Adrenal gland (tissue), 19 donors: Measurements from ENCODE around the gene UBE2QL1. TPM values are rescaled to one million over a fixed set of nuclear protein-coding genes. Genes with fewer than 3 reads are reported as not detected.
A peak's percentile ranks its signal among the peaks of the same experiment; 100 is the strongest.

Source experiments
- DNase-seq, 7 donors: peaks; one replicate each; pipeline ENCODE4 v3.0.0-alpha.2; 2019 to 2020
- H3K27ac ChIP-seq, 5 donors: fragments of 200-600 bp; sonication (generic) in 4 of 5; 1 replicate in 3 of 5; 2 replicates in 2 of 5; pipeline versions ENCODE4 v1.5.1 to v1.8.0; 2016 to 2020; ENCODE audit warnings: mild to moderate bottlenecking in 1 of 5
- H3K27me3 ChIP-seq: fragments of 200-600 bp; 2 replicates; pipeline ENCODE4 v1.8.0; 2021
- H3K36me3 ChIP-seq, 2 donors: fragments of 200-600 bp; replicated peaks in 1 of 2; 1 replicate in 1 of 2; 2 replicates in 1 of 2; pipeline versions ENCODE4 v1.5.1 to v1.8.0; 2018 to 2022
- H3K4me1 ChIP-seq, 2 donors: fragments of 200-600 bp; replicated peaks in 1 of 2; 1 replicate in 1 of 2; 2 replicates in 1 of 2; pipeline versions ENCODE4 v1.5.1 to v1.8.0; 2018 to 2021
- H3K4me3 ChIP-seq, 4 donors: fragments of 200-600 bp; sonication (generic) in 3 of 4; one replicate each; pipeline ENCODE4 v1.5.1; 2016 to 2018
- H3K9me3 ChIP-seq, 3 donors: fragments of 200-600 bp; sonication (generic) in 1 of 3; replicated peaks in 1 of 3; 1 replicate in 2 of 3; 2 replicates in 1 of 3; pipeline versions ENCODE4 v1.5.1 to v1.8.0; 2016 to 2021
- CTCF ChIP-seq, 6 experiments: fragments of 450-650 bp in 4 of 6; fragments of 200-600 bp in 2 of 6; sonication (generic) in 1 of 6; IDR thresholded peaks; 1 replicate in 5 of 6; 2 replicates in 1 of 6; pipeline versions ENCODE4 v1.5.1 to v1.8.0; 2016 to 2021; ENCODE audit warnings: antibody characterized with exemption in 6 of 6, mild to moderate bottlenecking in 2 of 6, moderate library complexity in 1 of 6
- POLR2A ChIP-seq, 2 donors: fragments of 450-650 bp; IDR thresholded peaks; one replicate each; pipeline ENCODE4 v1.6.1; 2017; ENCODE audit warnings: antibody characterized with exemption in 2 of 2, mild to moderate bottlenecking in 2 of 2, moderate library complexity in 1 of 2
- WGBS, 4 donors: extraction: QIAGEN DNeasy Blood & Tissue Kit in 2 of 4; methylation state at CpG; one replicate each; pipeline versions ENCODE4 v1.1.5 to v1.1.7; 2013 to 2017; 5-methylcytosine and 5-hydroxymethylcytosine counted together
- intact Hi-C, 2 donors: fragments of 100-400 bp; cut with DNase I; formaldehyde crosslinking; loops; one replicate each; pipeline versions ENCODE4 v1.14.1 to v1.15.0; 2022 to 2023
- long read RNA-seq, 10 donors: library from polyadenylated mRNA in 3 of 10; unstranded in 2 of 10; stranded (forward) in 1 of 10; transcript quantifications; one replicate each; pipeline ENCODE4 v2.0.0 and lab custom pipeline, GENCODE V29; 2021 to 2026
- polyA plus RNA-seq, 3 donors: library from polyadenylated mRNA; stranded (reverse); fragments of 200-250 nt in 2 of 3; fragments of 350-450 nt in 1 of 3; fragmentation: Illumina TruSeq in 1 of 3; extraction: RNeasy Lipid Tissue Mini Kit (QIAGEN cat#74804) in 1 of 3; gene quantifications; one replicate each; pipeline ENCODE4 v1.2.3, GENCODE V29; 2013 to 2014
- total RNA-seq, 9 donors: library from RNA; depleted of rRNA in 4 of 9; stranded (reverse); fragments of >200 nt in 4 of 9; fragments of 120-200 nt in 1 of 9; fragmentation: NEBNext Ultra II Directional in 1 of 9; extraction: Animal tissue kit (Norgen Biotek cat#: 25700) in 1 of 9; gene quantifications; one replicate each; pipeline versions ENCODE4 v1.1.0 to v1.2.4, GENCODE V29; 2013 to 2023
- donor health status: healthy with polysubstance abuse.
- donor health status: Bipolar disorder and iron deficiency.
- donor health status: DM: yes; HTN: yes; CAD: no.
- donor health status: DM: no; HTN: no; CAD: no.
- donor health status: DM: no; HTN: no; CAD: no.
- donor health status: DM: yes; HTN: yes; CAD: no.

UBE2QL1 gene
- total RNA-seq (1 to 10 TPM in 6 of 9 donors, under 1 TPM in 3; 0.12 to 3.4 (median 1.7) TPM), polyA plus RNA-seq (1 to 10 TPM in 1 of 3 donors, under 1 TPM in 2; 0.71 to 1.1 (median 0.80) TPM)
- long read RNA-seq, donor 1: 0 reads
- long read RNA-seq, donor 2: 0 reads
- long read RNA-seq, donor 3: 0 reads
- long read RNA-seq, donor 4: 0 reads
- long read RNA-seq, donor 5, full-length matches to known transcripts: 1 of 1 reads
- long read RNA-seq, donor 5, partial matches to known transcripts: 0 of 1 reads
- long read RNA-seq, donor 5, other reads (novel, unspliced or antisense): 0 of 1 reads
- long read RNA-seq, donor 6: 0 reads
- long read RNA-seq, donor 7: 0 reads
- long read RNA-seq, donor 8: 0 reads
- long read RNA-seq, donor 9: 0 reads
- long read RNA-seq, donor 10: 0 reads

DNA sequence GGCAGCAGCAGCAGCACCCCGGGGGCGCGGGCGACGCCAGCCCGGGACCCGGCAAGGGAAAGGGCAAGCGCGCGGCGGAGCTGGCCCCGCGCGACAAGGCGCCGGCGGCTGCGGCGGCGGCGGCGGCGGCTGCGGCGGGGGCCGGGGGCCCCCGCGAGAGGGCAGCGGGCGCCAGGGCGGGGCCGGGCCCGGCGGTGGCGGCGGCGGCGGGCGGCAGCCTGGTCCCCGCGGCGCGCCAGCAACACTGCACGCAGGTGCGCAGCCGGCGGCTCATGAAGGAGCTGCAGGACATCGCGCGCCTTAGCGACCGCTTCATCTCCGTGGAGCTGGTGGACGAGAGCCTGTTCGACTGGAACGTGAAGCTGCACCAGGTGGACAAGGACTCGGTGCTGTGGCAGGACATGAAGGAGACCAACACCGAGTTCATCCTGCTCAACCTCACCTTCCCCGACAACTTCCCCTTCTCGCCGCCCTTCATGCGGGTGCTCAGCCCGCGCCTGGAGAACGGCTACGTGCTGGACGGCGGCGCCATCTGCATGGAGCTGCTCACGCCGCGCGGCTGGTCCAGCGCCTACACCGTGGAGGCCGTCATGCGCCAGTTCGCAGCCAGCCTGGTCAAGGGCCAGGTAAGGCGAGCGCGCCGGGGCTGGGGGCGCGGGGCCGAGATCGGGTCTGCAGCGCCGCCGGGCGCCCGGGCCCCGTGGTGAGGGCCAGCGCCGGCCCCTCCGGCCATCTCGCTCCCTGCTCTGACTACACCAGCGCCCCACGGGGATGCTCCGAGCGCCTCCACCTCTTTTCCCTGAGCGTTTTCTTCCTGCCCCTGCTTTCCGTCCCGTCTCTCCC is at the start of gene UBE2QL1:
UBE2QL1 (plus strand) TSS at position 238 of the 843 bp plus-strand sequence; CDS start at position 273, 35 bp downstream.
- intact Hi-C loops: no loop called here
- Histone ChIP-seq H3K4me1 (peaks cover 0 to 5% of the 10 kb centered on the region in 2 donors), H3K27me3 (peaks cover 10% of the 10 kb centered on the region), H3K36me3 (no peaks in the 10 kb centered on the region), H3K27ac (no peak within 1 kb of the TSS), H3K4me3 (peak within 1 kb of the TSS in 1 of 4 donors; percentile 53), H3K9me3 (no peaks in the 10 kb centered on the region)
- WGBS, 4 donors: 1 to 3% (median 2%) methylated on average over 10 to 102 of the region's 103 CpGs
- DNase-seq: no peak
- no peak for TF ChIP-seq POLR2A (IDR thresholded peaks at IDR 0.05)
- TF ChIP-seq CTCF (IDR thresholded peaks at IDR 0.05): no peak

GRCh38 chr5:6399980-6400910 is 48.4 kb upstream of the UBE2QL1 start:
- DNase-seq: peak in 3 of 7 donors; percentile 24 to 63 (median 61)
- TF ChIP-seq CTCF (IDR thresholded peaks at IDR 0.05): no peak
- TF ChIP-seq POLR2A (IDR thresholded peaks at IDR 0.05): no peak
- Histone ChIP-seq H3K4me3 (no peak overlapping the region), H3K27ac (no peak overlapping the region), H3K4me1 (no peaks in the 10 kb centered on the region), H3K27me3 (no peaks in the 10 kb centered on the region), H3K9me3 (no peaks in the 10 kb centered on the region), H3K36me3 (no peaks in the 10 kb centered on the region)
- intact Hi-C loops: no loop called here
- WGBS, 4 donors: 44 to 49% (median 47%) methylated on average over 12 to 13 of the region's 13 CpGs

DNA sequence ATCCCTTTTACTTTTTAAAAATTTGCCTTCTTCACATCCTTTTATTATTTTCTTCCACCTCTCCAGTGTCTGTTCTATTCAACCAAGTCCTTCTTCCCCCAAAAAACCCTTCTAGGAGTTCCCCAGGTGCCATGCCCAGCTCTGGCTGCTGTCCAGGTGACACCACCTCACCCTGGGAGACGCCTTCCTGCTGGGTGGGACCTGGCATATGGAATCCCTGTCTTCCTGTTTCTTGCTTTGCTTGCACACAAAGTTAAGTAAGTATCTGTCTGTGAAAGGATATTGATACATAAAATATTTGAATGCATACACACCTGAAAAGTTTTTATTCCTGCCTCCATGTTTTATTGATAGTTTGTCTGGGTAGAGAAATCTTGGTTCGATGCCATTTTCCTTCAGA is 47.2 kb upstream of the UBE2QL1 start:
- Histone ChIP-seq H3K9me3 (no peaks in the 10 kb centered on the region), H3K4me1 (no peaks in the 10 kb centered on the region), H3K27me3 (no peaks in the 10 kb centered on the region), H3K27ac (no peak overlapping the region), H3K4me3 (no peak overlapping the region), H3K36me3 (no peaks in the 10 kb centered on the region)
- no peak for DNase-seq
- TF ChIP-seq POLR2A (IDR thresholded peaks at IDR 0.05): no peak
- TF ChIP-seq CTCF (IDR thresholded peaks at IDR 0.05): no peak
- 82 to 89% (median 84%) methylated on average over 2 of the region's 2 CpGs for WGBS, 4 donors
- intact Hi-C loops: no loop called here
